Thyroid gland (tissue), 4 donors: ENCODE results near the gene NOL11.

Source experiments
- CTCF ChIP-seq, 6 experiments: fragments of 200-600 bp in 3 of 6; fragments of 450-650 bp in 3 of 6; sonication (generic) in 3 of 6; IDR thresholded peaks; one replicate each; pipeline ENCODE4 v1.5.1; 2016 to 2019; ENCODE audit warnings: antibody characterized with exemption in 6 of 6, mild to moderate bottlenecking in 2 of 6, inconsistent platforms in 1 of 6, moderate library complexity in 1 of 6
- POLR2A ChIP-seq, 2 donors: fragments of 450-650 bp; IDR thresholded peaks; one replicate each; pipeline ENCODE4 v1.6.1; 2017; ENCODE audit warnings: antibody characterized with exemption in 2 of 2, mild to moderate bottlenecking in 2 of 2, moderate library complexity in 1 of 2

GRCh38 chr17:67772679-67773078 lies 54.9 kb downstream of the NOL11 start:
- TF ChIP-seq CTCF (IDR thresholded peaks at IDR 0.05) (no peak), POLR2A (IDR thresholded peaks at IDR 0.05) (no peak)
